GM12892 (cell line): ENCODE measurements around the gene SLC39A11.

Experiments used
- DNase-seq: peaks from one replicate; pipeline ENCODE4 v3.0.0; 2011; ENCODE audit not compliant: insufficient read length
- FAIRE-seq: peaks from 2 replicates; lab custom pipeline; 2011; peaks lifted over from hg19 to GRCh38; lab: Jason Lieb, UNC
- POLR2A ChIP-seq: IDR thresholded peaks from 2 replicates; pipeline ENCODE4 v1.6.1; 2011; ENCODE audit warnings: low read depth, low read length, control low read depth
- POLR2AphosphoS5 ChIP-seq: IDR thresholded peaks from 2 replicates; pipeline ENCODE4 v1.6.1; 2011; ENCODE audit warnings: low read depth, low read length, control low read depth
- TAF1 ChIP-seq: IDR thresholded peaks from 2 replicates; pipeline ENCODE4 v1.6.1; 2011; ENCODE audit warnings: low read depth, mild to moderate bottlenecking, control low read depth, low read length, borderline replicate concordance

The SLC39A11 gene

DNA sequence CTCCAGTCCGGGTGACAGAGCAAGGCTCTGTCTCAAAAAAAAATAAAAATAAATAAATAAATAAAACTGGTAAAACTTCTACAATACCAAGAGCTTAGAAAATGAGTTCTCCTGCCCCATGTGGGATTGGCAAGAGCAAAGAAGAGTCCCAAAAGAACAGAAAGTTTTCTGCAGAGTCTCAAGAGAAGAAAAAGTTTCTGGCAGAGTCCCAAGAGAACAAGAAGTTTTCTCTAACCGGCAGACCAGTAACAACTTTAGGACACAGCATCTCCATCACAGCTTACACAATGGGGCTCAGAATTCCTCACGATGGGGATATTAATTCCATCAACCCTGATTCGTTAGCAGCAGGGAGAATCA is 1.1 kb downstream of the SLC39A11 start:
- TF ChIP-seq POLR2AphosphoS5 = no peak
- FAIRE-seq (no peak), DNase-seq (no peak)

DNA sequence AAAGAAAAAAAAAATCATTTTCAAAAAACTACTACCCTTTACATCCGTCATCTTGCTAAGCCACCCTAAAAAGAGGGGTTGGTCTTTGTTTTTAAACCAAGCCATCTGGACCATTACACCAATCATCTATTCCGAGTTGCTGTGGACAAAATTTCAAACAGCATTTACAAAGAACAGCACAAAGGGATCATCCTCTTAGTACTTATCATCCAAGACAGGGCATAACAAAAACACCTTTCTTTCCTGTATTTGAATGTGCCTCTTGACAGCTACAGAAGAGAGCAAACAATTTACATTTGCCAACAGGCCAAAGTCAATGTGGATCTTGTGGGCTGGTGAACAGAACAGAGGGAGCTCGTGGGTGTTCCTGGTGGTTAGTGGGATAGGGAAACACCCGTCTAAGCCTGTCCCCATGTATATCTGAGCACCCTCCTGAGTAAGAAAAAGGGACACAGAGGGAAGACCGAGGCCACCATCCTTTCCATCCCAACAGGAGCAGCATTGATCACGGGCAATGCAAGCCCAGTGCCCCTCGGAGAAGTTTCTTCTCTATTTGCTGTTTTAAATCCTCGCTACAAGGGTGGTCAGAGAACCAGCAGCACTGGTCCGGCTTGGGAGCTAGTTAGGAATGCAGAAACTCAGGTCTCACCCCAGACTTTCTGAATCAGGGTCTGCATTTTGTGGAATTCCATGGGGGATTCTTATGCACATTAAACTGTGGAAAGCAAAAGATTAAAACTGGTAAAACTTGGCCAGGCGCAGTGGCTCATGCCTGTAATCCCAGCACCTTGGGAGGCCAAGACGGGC is 1.9 kb downstream of the SLC39A11 start:
- TF ChIP-seq POLR2AphosphoS5 (no peak), POLR2A (no peak), TAF1 (no peak)
- DNase-seq (no peak), FAIRE-seq (no peak)

GRCh38 chr17:73089322-73090317 is 2.9 kb downstream of the SLC39A11 start:
- no peak for TF ChIP-seq POLR2AphosphoS5
- TF ChIP-seq TAF1 = no peak
- no peak for TF ChIP-seq POLR2A
- FAIRE-seq = no peak

GRCh38 chr17:73088561-73088960 is 3.9 kb downstream of the SLC39A11 start:
- FAIRE-seq (no peak), DNase-seq (no peak)
- TF ChIP-seq POLR2A (no peak), POLR2AphosphoS5 (no peak), TAF1 (no peak)

More at GRCh38 chr17:73089322-73090317, 2.9 kb downstream of the SLC39A11 start:
- no peak for DNase-seq

DNA sequence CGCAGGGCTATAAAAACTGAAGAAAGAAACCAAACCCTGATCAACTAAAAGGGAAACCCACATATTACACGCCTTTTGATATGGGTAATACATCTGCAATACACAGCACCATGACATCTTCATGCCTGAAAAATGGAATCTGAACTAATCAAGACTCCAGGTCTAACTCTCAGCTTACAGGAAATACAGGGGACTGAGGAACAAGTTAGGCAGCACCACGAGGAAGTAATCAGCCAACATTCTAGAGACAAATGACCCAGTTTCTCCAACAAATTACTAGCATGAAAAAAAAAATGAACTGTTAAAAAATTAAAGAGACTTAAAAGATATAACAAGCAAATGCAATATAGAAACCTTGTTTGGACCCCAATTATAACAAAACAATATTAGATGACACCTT is 9.1 kb downstream of the SLC39A11 start:
- DNase-seq (no peak), FAIRE-seq (no peak)
- TF ChIP-seq POLR2AphosphoS5 (no peak), POLR2A (no peak), TAF1 (no peak)

GRCh38 chr17:73074566-73074965 is 17.9 kb downstream of the SLC39A11 start:
- FAIRE-seq (no peak), DNase-seq (no peak)
- TF ChIP-seq POLR2A = no peak
- no peak for TF ChIP-seq POLR2AphosphoS5
- no peak for TF ChIP-seq TAF1

DNA sequence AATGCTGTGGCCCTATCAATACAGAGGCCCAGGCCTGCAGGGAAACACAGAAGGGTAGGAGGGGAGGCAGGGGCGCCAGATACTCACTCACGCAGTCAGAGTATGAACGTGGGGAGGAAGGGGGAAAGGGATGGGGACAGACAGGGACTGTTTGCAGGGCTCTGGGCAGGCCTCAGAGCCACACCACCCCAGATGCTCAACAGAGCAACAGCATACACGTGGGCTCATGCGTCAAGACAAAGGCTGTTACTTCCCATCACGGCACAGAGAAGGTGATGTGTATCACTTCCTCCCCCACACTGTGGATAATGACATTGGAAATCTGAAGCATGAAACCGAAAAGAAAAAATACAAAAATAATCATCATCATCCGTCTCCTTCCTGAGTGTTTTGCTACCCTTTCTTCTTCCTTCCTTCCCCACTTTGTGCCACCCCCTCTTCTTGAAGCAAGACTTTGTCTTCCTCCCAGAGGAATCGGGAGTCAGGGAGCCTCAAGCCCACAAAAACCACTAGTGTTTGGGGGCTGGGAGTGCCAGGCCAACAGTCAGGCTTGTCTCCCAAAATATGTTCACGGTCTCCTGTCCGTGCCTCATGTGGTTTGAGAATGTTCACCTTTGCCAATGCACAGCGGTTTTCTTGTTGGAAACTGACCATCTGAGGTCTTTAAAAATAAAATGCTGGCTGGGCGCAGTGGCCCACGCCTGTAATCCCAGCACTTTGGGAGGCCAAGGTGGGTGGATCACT is 20.1 kb downstream of the SLC39A11 start:
- DNase-seq (no peak), FAIRE-seq (no peak)
- no peak for TF ChIP-seq POLR2AphosphoS5
- no peak for TF ChIP-seq POLR2A
- TF ChIP-seq TAF1 = no peak

GRCh38 chr17:73071066-73071999 is 21.2 kb downstream of the SLC39A11 start:
- no peak for DNase-seq
- no peak for FAIRE-seq
- TF ChIP-seq TAF1 = no peak
- TF ChIP-seq POLR2AphosphoS5 = no peak
- no peak for TF ChIP-seq POLR2A

DNA sequence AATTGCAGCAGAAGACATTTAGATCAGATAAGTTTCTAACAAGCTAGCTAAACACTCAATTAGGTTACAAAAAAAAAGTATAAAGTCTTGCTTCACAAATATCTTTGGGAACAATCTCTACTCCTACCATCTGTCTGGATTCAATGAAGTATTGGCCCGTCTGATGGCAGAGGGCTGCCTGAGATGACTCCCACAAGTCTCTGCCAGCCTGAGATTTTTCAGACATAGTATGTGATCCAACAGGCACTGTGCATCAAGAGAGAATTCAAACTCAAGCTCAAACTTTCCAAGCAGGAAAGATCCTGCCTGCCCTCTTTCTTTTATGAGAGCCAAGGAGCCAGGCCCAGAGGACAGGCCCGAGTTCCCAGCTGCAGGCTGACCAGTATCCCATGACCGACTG is 22.6 kb downstream of the SLC39A11 start:
- TF ChIP-seq TAF1 (no peak), POLR2A (no peak), POLR2AphosphoS5 (no peak)
- FAIRE-seq (no peak), DNase-seq (no peak)

- DNase-seq (no peak), FAIRE-seq (no peak)
- TF ChIP-seq POLR2A (no peak), TAF1 (no peak), POLR2AphosphoS5 (no peak)
Measured at GRCh38 chr17:73069164-73069770, 23.2 kb downstream of the SLC39A11 start.
